TTC549 (cell line): ENCODE measurements around the gene IFT43.

Experiments used
- FAIRE-seq: peaks from 2 replicates; lab custom pipeline; 2012; peaks lifted over from hg19 to GRCh38; lab: Jason Lieb, UNC

The IFT43 gene

DNA sequence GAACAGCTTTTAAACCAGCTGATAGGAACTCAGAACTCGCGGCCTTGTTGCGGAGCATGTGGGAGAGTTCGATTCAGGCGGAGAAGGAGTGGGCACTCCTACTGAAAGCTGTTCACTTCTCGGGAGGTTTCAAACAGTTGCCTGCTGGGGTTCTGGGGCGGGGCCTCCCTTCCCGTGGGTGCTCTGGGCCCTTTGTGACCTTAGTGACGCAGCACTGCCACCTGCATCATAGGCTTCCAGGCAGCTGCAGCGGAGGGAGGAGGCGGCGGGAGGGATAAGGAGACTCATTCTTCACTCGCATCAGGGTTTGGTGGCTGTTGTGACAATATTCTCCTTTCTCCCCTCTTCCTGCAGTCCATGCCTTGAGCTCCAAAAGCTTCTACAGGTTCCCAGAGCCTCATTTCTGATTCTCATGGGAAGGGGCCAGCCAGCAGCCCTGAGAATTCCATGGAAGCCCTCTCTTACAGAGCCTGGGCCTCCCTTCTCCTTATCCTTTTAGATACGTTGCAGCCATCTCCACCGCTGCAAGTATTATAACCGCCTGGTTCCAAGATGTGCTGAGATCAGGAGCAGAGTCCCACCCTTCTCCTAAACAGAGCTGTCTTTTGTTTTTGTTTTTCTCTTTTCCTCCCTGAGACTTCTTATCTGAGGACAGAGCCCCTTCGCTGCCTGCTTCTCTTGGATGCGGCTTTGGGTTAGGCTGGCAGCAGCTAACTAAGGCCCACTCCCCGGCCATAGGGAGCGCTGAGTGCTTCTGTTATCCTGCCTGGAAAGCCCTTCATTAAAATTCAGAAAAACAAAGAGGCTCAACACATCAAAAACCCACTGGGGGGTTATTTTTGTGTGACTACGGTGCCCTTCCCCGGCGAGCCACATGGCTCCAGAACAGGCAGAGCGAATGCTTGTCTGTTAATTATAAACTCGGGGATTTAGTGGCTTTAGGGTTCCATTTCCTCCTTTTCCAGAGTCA lies 98.5 kb downstream of the IFT43 start:
- FAIRE-seq: no peak

DNA sequence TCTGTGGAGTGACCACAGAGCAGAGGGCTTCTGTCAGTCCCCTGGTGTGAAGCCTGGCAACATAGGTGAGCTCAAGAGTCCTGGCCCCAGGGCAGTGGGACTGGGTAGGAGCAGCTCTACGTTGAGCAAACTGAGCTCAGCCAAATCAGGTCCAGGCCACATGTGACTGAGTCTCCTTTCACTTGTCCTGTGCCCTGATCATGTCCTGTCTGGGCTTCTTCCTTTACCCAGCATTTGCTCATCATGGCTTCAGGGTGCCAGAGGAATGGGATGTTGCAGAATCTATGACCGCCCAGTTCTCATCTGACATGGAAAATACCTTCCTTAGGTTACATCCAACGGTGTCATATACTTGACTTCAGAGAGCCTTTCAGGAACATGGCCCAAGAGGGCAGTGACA lies 99.8 kb downstream of the IFT43 start:
- FAIRE-seq: no peak

DNA sequence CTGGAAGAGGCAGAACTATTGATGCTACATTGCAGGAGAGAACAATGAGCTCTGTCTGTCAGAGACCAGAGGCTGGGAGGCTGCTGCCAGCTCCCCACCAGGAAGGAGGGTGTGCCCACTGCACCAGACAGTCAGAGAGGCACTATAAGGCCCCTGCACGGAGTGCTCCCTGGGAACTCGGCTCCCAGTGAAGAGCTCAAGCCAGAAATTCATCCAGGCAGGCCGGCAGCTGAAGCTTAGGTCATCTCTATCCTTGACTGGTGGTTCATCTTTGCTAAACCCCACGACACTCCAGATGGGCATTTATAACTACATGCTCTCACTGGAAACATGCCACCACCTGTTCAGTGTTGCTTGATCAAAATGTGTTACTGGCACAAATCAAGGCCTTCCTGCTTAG lies 101.1 kb downstream of the IFT43 start:
- FAIRE-seq: no peak

DNA sequence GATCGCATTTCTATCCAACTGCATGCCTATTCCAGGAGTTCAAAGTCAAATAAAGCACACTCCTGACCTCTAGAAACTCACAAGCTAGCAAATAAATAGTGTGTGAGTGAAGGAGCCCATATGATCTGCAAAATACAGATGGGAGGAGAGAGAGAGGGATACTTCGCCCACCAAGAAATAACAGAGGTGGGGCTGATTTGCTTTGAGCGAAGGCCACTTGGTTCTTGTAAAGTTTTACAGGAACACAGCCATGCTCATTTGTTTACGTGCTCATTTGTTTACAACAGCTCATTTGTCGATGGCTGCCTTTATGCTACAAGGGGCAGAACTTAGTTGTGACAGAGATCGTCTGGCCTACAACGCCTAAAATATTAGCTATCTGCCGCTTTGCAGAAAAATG lies 102.8 kb downstream of the IFT43 start:
- no peak for FAIRE-seq

DNA sequence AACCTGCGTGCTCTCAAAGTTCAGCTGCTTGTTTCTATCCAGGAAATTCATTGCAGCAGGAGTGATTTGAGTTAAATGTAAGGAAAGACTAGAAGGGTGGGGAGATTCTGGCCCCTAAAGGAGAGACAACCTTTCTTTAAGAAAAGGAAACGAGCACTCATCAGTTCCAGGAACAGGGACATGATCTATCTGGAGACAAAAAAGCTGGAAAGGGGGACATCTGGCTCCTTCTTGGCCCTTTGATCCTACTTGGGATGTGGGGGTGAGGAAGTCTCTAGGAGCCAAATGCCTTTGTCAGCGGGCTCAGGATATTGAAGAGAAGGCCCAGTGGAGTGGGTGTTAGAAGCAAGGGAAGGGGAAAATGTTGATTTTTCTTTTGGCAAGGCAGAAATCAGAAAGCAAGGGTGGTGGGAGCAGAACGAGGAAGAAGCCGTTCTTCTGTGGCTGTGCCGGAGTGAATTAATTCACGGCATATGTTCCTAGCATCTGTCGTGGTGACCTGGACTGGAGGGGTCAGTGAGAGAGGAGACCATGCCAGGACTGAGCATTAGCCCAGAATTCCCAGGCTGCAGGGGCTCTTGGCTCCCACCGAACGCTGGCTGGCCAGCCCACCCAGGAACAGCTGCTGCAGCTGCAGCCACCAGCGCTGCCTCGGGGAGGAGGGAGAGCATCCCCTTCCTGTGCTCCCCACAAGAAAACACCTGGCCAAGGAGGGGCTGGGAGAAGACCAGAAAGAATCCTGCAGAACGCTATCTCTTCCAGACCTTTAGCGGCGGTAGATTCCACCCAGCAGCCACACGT lies 103.4 kb downstream of the IFT43 start:
- no peak for FAIRE-seq

DNA sequence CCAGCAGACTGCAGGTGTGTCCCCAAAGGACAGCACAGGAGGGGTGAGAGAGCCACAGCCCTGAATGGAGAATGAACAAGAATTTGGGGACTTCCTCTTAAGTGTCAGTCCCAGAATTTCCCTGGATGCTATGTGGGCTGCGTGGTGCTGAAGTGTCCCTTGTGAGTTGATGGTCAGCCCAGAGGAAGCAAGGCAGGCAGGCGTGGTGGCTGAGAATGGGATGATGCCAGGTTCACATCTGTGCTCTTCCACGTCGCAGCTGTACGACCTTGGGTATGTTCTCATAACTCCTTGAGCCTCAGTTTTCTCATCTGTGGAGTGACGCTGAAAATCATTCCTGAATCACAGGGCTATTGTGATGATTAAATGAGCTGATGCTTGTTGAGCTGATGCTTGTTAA lies 104.0 kb downstream of the IFT43 start:
- FAIRE-seq: no peak

DNA sequence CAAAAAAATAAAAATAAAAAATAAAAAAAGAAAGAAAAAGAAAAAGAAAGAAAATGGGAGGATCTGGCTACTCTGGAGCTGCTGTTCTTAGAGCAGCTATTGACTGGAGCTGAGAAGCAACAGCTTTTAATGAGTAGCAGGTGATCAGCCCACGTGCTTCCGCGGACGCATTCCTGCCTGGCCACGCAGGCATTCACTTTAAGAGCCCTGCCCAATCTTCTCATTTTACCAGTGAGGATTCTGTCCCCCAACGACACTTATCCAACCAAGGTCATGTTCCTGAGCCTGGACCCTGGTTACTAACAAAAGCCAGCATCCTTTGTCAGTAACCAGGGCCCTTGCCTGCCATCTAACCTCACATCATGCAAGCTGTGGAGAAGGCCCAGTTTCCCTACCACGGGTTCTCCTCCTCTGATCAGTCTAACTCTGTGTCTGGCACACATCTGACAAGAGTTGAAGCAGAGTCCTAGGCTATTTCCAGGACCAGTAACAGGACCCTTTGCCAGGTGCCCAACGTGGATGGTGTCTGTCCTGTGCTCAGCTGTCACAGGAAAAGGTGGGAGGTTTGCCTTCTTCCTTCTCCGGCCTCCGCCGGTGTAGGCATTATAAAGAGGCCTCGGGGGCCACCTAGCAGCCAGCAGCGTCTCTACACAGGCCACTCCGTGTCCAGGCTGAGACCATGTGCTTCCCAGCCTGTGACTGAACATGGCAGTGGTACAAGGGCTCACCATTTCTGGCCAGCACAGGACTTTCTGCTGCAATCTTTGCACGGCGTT lies 105.2 kb downstream of the IFT43 start:
- no peak for FAIRE-seq

DNA sequence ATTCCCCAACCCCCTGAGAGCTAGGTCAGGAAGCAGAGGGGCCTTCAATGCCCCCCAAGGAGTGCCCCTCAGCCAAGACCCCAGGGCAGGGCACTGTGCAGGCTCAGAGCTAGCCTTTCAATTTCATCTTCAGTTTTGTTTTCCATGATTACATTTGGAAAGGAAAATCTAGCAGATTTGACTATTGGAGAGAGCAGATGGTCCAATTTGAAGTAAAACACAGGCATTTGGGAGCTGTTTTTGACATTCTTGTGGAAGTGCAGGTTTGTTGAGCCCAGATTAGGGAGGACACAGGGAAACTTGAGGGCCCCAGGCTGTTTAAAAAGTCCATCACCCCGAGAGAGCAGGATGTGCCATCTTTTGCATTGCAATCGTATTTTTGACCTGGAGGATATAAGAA lies 107.5 kb downstream of the IFT43 start:
- FAIRE-seq: no peak

DNA sequence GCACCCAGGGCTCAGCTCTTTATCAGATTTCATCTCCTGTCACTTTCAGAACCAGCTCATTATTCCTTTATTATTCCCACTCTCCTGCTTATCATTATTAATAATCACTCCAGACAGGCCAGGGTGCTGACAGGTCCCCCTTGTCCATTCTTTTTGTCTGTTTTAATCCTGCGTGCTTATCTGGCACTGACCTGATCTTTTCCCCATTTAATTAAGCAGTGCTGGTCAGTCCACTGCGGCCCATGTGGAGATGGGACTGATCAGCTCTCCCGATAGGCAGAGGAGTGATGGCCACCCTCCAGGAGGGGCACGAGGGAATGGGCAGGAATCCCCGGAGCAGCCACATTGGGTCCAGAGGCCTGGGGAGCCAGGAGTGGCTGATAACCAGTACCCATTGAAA lies 110.7 kb downstream of the IFT43 start:
- FAIRE-seq: no peak

DNA sequence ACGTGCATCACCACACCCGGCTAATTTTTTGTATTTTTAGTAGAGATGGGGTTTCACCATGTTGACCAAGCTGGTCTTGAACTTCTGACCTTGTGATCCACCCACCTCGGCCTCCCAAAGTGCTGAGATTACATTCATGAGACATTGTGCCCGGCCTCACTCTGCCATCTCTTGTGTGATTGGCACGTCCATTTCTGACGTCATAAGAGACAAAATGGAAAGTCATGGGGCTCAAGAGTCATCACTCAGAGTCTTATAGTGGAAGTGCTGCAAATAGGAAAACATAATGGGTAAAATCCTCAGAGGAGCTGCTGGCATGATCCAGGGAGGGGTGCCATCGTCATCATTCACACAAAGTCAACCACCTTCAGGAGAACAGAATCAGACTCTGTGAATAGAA lies 112.0 kb downstream of the IFT43 start:
- FAIRE-seq: no peak

DNA sequence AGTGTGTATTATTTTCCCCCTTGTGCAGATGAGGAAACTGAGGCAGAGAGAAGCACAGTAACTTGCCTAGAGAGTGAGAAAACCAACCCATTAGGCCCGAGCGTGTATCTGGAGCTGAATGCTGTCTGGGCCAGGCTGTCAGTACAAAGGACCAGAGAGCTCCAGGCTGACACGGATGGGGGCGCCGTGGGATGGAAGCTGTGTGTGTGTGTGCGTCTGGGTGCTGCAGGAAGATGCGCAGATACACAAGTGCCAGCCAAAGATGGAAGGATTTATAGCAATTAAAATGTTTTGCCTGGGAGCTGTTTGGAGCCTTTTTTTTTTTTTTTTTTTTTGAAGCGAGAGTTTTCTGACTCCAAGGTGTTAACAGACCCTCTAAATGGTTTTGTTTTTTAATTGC lies 112.5 kb downstream of the IFT43 start:
- no peak for FAIRE-seq

DNA sequence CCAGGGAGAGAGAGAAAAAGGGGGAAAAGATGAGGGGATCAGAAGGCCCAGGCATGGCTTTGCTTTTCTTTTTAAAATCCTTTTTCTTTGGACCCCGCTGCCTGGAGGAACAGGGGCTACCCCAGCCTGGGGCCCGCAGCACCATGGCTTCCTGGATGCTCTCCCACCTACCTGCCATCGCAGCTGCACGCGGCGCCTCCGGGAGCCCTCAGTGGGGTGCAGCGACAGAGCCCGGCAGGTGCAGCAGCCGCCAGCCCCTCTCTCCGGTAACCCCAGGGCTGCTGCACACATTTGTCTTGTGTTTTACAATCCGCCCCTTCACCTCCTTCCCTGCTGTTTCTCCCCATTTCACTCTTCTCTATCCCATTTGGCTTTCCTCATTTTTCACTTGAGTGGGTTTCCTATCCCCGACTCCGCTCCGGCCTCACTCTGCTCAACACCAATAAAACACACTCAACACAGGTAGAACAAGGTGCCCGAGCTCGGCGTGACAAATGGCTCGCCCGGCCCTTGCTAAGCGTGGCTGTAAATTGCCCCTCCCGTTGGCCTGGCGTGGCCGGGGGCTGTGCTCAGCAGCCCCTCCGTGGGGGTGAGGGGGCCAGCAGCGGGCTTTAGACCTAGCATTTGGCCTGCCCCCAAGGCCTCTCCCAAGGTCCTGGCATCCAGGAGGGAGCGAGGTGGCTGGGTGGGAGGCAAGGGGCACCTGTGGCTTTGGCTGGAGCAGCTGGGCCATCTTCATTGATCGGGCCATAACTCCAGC lies 113.5 kb downstream of the IFT43 start:
- FAIRE-seq: no peak

DNA sequence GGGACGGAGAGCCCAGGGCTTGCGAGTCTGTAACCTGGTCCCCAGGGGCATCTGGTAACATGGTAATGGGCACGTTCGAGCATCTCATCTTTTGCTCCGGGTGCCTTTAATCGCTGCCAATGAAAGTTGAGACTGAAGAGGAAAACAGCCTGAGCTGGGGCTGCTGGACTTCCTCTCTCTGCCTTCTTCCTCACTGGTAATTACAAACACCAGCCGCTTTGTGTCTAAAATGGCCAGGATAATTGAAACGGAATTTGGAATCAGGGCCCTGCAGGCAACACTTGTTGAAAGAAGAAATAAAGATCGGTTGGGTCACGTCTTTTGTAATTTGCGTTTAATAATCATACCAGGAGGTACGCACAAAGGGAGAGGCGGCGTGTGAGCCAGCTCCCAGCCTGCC lies 114.7 kb downstream of the IFT43 start:
- FAIRE-seq: no peak

DNA sequence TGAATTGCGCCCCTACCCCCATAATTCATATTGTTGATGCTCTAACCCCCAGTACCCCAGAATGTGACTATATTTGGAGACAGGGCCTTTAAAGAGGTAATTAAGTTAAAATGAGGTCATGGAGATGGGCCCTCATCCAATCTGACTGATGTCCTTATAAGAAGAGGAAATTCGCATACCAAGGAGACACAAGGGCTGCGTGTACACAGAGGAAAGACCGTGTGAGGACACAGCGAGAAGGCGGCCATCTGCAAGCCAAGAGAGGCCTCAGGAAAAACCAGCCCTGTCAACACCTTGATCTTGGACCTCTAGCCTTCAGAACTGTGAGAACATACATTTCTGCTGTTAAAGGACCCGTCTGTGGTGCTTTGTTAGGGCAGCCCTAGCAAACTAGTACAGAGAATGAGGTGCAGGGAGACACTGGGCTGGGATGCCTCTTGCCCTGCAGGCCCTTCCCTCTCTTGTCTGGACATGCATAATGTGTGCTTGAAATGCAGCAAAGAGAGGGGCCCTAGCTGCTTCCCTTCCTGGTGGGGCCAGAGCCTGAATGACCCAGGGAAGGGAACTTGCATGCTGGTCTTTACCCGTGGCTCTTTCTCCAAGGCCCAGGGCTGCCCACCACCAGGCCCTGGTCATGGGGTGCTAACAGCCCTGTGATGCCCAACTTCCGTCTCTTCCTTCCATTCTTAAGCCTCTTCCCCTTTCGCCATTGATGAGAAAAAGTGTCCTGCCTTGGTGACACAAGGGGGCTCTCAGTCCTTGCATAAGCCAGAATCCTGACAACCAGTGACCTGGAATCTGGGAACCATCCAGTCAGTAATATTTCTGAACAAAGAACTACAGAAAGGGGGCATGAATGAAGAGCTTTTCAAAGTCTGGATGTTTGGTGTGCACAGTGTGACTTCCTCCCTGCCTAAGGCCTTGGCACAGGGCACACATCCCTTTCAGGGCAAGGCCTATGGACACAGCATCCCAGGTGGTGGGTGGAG lies 116.1 kb downstream of the IFT43 start:
- no peak for FAIRE-seq

DNA sequence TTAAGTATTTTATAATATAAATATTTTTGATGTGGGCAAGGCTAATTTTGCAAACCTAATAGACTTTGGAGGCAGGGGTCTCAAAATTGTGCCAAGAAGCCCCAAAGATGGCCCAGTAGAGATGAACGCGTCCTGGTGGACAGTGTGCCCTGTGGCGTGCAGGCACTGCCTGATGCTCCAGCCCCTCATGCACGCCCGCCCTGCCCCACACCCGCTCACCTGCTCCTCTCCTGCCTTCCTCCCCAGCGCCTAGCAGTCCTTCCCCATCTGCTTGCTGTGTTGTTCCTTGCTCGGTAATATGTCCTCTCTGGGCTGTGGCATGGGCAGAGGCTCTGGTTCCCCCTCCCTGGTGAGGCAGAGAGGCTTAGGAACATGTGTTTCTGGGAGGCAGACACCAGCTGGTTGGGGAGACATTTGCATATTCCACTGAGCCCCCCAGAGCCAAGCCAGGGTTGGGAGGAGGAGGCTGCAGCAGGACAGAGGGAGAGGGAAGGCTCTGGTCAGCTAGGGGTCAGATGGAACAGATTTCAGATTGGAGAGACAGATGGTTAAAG lies 119.3 kb downstream of the IFT43 start:
- no peak for FAIRE-seq

DNA sequence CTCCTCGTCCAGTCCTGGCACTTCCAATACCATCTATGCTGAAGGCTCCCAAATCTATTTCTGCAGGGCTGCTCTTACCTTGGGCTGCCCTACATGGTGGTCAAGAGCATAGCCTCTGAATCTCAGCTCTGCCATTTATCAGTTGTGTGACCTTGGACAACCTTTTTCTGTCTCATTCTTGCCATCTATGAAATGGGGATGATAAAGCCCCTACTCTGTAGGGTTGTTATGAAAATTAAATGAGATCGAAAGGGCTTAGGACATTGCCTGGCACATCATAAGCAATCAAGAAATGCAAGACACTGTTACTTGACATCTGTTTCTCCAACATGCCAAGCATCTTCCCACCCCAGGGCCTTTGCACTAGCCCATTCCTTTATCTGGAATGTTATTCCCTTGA lies 120.6 kb downstream of the IFT43 start:
- FAIRE-seq: no peak

DNA sequence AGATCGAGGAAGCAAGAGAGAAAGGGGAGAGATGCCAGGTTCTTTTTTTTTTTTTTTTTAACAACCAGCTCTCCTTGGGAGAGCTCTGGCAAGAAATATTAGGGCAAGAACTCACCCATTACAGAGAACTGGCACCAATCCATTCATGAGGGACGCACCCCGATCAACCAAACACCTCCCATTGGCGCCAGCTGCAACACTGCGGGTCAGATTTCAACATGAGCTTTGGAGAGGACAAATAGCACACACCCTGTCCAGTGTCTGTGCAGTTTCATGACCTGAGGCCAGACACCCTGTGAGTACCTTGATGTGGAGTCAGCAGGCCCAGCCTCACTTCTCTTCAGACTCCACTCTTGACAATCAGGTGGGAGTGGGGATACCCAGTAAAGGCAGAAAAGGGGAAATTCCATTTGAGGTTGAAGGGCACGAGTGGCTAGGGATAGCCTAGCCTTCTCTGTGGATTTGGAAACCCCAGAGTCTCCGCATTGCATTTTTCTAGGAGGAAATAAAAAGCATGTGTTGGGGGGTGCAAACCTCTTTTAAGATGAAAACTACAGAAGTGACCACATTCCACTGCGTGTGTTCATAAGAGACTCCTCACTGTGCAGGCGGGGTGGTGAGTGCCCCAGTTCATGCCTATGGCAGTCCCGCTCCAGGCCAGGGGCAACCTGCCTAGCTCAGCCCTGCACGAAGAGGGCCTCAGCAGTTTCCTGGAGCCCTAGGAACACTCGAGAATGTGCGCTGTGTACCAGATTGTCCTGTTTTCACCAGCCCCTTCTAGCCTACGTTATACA lies 123.7 kb downstream of the IFT43 start:
- no peak for FAIRE-seq

DNA sequence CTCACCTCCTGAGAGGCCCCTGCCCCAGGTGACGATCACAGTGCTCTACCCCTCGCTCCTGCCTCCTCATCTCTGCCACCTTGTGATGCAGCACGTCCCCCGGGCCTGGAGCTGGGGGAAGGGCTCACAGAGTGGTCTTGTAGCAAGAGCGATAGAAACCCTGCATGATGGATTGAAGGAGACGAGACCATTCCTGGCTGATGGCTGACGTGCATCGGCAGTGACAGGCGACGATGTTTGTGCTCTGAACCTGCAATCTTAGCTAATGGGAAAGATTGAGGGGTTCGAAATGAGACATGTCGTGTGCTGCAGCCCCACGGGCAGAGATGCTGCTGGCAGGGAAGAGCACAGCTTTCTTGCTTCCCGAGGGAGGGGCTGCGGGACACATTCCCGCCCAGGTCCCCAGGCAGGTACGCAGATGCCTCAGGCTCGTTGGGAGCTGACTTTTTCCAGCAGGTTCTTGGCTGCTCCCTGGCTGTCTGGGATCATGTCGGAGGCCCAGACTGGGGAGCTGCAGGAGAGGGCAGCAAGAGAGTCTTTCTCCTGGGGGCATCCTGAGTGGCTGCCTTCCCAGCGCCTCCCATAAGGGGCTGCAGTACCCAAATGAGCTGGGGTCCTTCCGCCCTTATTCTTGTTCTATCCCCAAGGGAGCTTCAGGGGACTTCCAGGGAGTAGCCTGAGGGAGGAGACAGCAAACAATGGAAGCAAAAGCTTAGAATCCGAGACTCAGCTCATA lies 127.5 kb downstream of the IFT43 start:
- FAIRE-seq: no peak

DNA sequence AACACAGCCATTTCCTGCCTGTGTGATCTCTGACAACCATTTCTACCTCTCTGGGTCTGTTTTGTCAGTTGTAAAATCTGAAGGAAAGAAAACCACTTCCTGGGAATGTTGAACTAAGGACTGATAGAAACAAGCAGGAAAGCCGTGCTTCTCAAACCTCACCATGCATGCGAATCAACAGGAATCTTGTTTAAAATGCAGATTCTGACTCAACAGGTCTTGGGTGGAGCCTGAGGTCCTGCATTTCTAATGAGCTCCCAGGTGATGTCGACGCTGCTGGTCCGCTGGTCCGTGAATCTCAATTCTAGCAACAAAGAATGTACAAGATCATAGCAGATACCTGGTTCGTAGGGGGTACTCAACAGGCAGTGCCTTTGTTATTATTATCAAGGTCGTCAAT lies 128.1 kb downstream of the IFT43 start:
- FAIRE-seq: no peak
